ENCODE results near the gene GPRC5C.

Gene GPRC5C

DNA sequence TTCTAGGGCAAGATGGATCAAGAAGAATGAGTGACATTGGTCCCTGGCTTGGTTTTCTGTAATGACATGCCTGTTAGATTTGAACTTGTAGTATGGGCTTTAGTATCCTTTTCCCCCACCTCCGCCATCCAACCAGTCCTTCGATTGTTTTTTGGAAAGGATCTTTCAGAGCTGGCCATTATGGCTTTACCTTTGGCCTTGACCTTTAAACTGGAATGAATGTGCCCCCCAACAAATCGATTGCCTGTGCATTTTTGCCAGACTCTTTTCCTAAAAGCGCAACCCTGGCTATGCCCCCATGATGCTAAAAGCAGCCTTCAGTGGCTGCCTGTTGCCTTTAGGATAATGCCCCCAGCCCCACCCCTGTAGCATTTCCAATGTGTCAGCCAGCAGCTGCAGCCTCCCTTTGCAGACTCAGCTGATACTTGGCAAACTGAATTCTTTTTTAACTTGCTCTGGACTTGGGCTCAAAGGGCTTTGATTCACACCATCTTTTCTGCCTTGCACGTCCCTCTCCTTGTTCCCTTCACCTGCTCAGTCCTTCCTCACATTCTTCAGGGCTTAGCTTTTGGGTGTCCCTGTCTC, 4.0 kb downstream of the GPRC5C start:
- no peak for DNase-seq

DNA sequence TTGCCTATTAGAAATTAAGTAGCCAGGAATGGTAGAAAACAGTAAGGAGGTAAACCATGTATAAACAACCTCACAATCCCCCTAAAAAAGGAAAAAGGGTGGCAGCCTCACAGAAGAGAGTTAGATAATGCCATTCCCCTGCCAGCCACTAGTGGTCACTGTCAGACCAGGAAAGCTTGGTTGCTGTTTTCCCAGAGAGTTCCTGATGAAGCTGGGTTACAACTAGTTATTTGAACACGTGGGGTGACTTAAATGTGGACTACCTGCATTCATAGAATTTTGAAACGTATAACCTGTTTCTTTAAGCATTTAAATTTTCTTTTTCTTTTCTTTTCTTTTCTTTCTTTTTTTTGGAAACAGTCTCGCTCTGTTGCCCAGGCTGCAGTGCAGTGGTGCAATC, 5.8 kb downstream of the GPRC5C start:
- no peak for DNase-seq

DNA sequence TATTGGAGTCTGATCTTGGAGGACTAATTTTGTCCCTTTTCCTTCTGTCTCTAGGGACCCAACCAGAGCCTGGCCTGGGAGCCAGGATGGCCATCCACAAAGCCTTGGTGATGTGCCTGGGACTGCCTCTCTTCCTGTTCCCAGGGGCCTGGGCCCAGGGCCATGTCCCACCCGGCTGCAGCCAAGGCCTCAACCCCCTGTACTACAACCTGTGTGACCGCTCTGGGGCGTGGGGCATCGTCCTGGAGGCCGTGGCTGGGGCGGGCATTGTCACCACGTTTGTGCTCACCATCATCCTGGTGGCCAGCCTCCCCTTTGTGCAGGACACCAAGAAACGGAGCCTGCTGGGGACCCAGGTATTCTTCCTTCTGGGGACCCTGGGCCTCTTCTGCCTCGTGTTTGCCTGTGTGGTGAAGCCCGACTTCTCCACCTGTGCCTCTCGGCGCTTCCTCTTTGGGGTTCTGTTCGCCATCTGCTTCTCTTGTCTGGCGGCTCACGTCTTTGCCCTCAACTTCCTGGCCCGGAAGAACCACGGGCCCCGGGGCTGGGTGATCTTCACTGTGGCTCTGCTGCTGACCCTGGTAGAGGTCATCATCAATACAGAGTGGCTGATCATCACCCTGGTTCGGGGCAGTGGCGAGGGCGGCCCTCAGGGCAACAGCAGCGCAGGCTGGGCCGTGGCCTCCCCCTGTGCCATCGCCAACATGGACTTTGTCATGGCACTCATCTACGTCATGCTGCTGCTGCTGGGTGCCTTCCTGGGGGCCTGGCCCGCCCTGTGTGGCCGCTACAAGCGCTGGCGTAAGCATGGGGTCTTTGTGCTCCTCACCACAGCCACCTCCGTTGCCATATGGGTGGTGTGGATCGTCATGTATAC, 8.0 kb downstream of the GPRC5C start:
- DNase-seq = no peak

DNA sequence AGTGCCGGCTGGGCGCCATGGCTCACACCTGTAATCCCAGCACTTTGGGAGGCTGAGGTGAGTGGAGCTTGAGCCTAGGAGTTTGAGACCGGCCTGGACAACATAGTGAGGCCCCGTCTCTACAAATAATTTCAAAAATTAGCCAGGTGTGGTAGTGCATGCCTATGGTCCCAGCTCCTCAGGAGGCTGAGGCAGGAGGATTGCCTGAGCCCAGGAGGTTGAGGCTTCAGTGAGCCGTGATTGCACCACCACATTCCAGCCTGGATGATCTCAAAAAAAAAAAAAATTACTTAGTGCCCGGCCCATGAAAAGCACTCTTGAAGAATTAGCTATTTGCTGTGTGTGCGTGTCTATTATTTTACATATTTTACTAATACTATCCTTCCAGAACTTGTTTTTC, 9.6 kb downstream of the GPRC5C start:
- DNase-seq = no peak

DNA sequence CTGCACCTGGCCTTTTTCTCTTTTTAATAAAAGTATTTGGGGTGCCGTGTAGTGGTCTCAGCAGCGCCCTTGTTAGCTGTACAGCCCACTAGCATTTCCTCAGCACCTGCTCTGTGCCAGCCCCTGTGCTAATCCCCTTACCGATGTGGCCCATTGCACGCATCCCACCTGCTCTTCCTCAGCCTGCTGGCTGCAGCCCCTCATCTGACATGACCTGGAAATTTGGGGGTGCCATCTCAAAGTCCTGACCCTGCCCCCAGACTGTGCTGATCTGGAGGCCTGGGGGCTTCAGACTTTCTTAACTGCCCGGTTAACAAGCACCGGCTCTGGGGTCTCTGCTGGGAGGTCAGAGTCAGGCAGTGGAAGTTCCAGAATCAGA, 10.4 kb downstream of the GPRC5C start:
- DNase-seq = no peak

DNA sequence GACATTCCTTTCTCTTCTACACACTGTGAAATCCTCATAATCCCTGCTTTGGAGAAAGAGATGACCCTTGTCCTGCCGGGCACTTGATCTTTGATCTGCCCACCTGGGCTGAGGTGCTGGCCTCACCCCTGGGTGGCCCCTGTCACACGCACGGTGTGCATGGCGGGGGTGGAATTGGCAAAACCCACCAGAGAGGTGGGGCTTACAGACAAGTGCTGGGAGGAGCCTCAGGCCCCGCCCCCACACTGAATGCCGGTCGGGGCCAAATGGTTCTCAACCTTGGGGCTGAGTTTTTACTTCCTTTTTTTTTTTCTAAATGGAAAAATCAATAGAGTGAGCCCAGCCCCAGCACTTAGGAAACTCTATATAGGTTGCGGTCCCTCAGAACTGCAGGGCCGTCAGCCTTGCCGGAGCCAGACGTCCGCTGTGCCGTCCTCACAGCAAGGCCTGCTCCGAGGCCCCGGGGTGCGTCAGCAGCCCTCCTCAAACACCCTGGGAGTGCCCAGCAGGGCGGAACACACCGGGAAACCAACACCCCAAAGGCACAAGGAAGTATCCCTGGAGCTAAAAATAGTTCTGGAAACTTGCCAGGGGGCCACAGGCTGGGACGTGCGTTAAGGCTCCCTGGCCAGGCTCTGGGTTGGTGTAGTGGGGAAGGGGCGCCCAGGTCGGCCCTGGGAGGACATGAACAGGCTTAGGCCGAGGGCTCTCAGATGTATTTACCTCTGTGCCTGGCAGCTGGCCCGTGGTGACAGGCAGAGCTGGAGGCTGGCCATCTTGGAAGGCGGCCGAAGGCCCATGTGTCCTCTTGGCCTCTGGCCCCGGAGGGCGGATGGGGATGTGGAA, 11.0 kb downstream of the GPRC5C start:
- DNase-seq = peak; percentile 86

DNA sequence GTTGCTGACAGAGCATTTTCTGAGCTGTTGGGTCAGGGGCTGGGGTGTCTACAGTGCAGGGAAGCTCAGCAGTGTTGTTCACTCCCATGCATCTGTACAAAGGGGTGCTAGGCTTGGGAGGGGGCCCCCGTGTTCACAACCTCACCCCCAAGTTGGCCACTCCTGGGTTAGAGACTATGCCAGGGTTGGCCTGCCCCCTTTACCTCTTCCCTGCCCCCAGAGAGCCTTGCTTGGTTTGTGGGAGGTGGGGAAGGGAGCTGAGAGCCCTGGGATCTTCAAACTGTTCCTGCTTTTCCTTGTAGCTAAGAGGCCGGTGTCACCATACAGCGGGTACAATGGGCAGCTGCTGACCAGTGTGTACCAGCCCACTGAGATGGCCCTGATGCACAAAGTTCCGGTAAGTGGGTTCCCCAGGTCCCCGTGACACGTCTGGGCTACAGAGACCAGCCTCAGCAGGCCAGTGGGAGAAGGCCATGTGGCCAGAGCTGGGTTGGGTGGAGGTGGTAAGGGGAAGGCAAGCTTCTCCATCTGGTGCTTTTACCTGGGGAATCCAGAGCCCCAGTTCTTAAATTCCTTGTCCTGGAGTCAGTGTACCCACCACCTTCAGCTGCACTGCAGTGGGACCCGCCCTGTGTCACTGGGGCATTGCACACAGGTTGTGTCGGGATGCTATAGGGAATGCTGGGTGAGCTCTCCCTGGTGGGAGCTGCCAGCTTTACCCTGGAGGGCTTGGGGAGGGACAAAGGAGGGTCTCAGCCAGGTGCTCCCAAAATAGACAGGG, 11.8 kb downstream of the GPRC5C start:
- DNase-seq = no peak

DNA sequence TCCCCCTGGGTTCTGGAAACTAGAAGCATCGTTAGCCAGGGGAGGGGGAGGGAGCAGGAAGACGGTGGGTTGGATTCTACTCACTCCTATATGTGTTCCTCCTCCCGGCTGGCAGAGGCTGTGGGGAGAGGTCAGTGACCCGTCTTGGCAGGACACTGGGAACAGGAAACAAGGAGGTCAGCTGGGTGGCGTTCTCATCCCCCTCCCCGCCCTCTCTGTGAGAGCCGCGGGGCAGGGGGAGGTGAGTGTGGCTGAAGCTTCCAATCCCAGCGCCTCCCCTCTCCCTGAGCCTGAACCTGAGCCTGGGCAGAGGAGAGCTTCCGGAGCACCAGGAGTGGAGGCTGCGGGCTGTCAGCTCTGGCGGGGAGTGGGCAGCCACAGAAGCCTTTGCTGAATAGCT, 12.5 kb downstream of the GPRC5C start:
- no peak for DNase-seq

DNA sequence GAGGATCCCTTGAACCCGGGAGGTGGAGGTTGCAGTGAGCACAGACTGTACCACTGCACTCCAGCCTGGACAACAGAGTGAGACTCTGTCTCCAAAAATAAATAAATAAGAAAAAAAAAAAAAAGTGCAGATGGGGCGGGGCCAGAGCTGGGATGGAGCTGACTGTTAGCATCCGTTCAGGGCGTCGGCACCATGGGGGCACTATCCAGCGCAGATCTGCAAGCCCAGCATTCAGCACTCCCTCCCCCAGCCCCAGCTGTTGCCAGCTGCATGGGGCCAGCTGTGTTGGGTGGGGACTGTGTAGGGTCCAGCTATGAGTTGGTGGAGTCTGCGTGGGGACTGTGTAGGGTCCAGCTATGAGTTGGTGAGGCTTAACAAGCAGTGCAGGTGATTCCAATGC, 13.3 kb downstream of the GPRC5C start:
- DNase-seq = no peak

DNA sequence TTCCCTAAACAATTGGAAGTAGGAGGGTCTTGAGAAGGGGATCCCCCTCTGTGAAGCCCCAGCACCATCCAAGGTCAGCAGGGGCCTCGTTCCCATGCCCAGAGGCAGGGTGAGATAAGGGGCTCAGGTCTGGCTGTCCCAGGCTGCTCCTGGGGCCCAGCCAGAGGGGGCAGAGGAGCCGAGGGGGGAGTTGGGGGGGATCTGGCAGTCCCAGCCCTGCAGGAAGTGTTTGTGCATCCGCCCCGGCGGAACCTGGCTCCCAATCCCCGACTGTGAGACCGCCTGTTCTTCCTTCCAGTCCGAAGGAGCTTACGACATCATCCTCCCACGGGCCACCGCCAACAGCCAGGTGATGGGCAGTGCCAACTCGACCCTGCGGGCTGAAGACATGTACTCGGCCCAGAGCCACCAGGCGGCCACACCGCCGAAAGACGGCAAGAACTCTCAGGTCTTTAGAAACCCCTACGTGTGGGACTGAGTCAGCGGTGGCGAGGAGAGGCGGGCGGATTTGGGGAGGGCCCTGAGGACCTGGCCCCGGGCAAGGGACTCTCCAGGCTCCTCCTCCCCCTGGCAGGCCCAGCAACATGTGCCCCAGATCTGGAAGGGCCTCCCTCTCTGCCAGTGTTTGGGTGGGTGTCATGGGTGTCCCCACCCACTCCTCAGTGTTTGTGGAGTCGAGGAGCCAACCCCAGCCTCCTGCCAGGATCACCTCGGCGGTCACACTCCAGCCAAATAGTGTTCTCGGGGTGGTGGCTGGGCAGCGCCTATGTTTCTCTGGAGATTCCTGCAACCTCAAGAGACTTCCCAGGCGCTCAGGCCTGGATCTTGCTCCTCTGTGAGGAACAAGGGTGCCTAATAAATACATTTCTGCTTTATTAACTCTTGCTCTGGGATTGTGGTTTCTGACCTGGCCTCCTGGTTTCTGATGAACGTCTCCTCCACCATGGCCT, 14.9 kb downstream of the GPRC5C start:
- no peak for DNase-seq

DNA sequence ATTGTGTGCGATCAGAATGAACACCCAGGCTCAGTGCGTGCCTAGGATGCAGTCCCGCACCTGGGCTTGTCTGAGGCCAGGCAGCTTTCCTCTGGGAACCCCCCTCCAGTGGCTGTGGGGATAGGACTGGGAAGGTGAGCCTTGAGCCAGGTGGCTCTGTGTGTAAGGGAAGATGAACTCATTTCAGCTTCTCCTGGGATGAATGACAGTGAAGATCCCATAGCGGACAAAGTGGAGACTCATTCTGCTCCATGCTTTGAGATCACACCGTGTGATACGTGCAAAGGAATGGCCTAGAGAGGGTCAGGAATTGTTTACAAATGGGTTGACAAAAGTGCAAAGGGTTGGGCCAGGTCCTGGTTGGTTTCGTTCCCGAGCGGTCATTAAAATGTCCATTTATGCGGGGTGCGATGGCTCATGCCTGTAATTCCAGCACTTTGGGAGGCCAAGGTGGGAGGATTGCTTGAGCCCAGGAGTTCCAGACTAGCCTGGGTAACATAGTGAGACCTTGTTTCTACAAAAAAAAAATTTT, 15.8 kb downstream of the GPRC5C start:
- no peak for DNase-seq

DNA sequence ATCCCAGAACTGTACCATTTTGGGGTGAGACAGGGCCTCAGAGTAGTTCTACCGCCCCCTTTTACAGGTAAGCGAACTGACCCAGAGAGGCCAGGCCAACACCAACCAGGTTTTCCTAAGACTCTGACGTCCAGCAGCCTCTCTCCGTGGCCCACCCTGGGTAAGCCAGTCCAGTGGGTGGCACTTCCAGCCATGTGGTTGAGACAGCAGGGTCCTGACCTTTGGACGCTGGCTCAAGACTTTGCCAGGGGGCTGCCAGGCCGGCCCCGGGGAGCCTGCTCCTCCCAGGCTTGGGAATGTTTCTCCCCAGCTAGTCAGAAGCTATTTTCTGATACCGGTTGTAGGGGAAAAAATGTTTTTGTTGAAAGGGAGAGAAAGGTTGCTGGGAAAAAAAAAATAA, 16.9 kb downstream of the GPRC5C start:
- DNase-seq = no peak

DNA sequence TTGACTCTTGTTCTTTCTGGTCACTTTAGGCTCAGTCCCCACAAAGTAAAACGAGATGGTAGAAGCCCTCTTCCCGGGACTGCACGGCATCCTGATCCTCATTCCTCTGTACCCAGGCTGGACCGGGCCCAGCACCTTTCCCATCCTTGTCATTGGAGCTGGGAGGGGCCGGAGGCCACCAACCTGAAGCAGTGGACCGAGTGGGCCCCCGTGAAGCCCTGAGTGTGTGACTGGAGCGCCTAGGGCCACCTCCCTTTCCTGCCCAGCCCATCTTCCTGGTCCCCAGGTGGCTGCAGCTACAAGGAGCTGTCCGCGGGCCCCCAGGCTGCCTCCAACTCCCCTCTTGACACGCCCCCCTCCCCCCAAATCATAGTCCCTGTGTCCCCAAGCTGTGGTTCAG, 17.4 kb downstream of the GPRC5C start:
- no peak for DNase-seq

DNA sequence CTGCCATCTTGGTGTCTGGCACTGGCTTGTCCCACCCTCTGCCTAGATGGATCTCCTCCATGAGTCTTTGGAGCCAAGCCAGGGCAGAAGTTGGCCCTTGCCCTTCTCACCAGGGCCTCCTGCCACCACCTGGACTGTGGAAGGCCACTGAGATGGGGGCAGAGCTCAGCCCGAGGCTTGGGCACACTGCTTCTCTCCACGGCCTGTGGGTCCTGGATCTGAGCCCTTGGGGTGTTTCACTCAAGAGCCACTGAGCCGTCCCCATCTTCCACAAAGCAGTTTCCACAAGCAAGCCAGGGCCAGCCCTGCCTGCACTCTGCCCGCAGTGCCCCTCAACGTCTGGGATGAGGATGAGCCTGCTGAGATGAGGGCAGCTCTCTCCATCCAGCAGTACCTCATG, 17.9 kb downstream of the GPRC5C start:
- no peak for DNase-seq

DNA sequence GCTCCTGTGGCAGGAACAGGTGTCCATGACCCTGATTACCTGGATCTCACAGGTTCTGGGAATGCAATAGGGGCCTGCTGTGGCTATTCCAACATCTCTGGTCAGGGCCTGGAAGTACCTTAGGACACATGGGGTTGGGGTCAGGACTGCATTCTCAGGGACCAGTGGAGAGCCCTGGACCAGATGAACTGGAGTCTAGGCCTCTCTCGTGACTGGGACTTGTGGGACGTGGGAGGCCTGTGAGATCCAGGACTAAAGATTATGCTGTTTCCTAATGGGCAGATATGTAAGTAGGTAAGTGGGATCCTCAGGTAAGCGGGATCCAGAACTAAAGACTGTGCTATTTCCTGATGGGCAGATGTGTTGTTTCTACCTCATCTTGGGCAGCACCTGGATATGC, 18.3 kb downstream of the GPRC5C start:
- no peak for DNase-seq

DNA sequence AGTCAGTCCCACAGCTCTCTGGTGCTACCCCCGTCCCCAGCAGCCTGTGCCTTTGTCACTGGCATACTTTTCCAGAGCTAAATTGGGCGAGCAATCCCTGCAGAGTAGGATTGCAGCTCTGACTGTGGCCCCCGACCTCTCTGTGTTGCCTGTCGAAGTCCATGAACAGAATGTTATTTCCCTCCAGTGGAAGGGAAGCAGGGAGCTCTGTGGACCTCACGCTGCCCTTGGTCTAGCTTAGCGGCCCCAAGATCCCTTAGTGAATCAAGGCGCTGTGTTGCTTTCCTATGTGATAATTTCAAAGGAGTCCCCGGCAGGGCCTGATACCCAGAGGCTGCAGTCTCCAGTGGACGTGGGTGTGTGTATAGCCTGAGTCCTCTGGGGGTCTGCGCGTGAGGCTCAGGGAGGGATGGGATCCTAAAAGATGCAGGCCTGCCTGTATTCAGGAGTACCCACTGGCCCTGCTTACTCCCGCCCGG, 19.1 kb downstream of the GPRC5C start:
- no peak for DNase-seq

DNA sequence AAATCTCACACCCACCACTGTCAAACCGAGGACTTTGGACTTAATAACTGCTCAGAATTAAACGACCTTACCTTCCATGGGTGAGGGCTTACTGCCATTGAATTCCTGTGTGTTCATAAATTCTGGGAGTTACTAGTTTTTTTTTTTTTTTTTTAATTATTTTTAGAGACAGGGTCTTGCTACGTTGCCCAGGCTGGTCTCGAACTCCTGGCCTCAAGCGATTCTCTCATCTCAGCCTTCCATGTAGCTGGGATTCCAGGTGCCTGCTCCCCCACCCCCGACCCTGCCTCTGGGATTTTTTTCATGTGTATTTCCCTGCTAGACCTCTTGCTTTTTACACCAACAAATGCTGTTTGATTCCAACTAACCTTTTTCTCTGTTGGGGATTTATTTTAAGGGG, 19.7 kb downstream of the GPRC5C start:
- no peak for DNase-seq

DNA sequence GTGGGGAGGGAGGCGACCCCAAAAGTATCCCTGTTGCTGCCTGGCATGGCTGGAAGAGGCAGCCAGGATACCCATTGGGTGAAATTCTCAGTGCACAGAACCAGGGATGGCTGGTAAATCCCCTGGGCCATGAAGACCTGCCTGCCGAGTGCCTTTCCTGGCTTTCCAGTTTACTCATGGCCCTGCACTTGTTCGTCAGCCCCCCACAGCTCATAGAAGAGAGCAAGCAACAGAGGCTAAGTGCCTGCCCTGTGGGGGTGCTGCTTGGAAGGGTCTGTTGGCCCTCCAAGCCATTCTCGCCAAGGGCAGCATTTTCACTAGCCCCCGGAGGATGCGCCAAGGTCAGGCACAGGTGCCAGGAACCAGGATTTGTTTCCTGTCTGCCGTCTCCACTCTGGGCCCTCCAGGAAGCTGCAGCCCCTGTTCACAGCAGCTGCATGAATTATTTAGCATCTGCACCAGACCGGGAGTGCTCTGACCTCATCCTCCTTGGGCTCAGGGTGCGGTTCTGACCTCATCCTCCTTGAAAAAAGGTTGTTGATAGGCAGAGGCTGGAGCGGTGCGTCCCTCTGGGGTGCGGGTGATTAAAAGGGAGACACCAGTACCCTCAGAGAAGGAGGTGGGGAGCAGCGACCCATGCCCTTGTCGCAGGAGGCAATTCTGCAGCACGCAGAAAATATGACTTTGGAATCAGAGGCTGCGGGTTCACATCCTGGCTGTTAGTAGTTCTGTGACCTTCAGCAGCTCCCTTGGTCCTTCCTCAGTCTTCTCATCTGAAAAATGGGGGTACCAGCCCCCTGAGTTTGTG, 20.3 kb downstream of the GPRC5C start:
- DNase-seq = peak; percentile 86

DNA sequence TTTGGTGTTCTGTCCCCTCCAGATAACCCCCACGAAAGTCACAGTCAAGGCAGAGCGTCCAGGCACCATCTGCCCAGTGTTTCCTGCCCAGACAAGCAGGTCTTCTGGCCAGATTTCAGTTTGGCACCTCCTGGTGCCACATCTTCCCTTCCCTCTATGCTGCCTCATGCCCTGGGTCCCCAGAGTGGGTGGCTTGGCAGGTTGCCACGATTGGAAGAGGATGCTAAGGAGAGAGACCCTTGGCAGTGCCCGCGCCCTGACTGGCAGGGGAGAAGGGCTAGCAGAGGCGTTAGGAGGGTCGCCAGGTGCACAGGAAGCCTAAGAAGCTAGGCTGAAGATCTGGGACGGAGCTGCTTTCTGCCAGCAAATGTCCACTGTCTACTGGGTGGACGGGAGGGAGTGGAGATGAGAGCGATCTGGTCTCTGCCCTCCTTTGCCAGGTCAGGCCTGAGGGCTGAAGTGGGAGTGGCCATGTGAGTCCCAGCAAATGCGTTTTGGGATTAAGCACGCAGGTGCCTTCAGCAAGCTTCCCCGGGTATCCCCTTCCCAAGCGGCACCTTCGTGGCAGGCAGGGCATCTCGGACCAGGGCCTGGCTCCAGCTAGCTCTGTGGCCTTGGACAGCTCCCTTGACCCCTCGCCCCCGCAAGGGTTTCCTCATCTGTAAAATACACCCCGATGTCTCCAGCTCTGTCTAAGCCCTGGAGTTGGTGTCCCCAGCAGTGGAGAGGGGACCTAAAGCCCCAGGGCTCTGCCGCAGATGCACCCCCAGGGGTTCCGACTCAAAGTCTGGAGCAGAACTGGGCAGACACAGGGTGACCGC, 21.2 kb downstream of the GPRC5C start:
- DNase-seq = peak; percentile 78

Measured in NCI-H1092 treated with DMSO at 0.1 percent for 48 hours (cell line).